GM23248 (cell line): ENCODE data around the gene SH3RF2. TPM values are rescaled to one million over a fixed set of nuclear protein-coding genes. Genes with fewer than 3 reads are reported as not detected.
"Not testable (repeated sequence)": the region's sequence is repeated elsewhere in the genome, so short reads cannot be mapped to it uniquely, and the experiment has no call there.

Experiments used
- DNase-seq: peaks from one replicate; pipeline ENCODE4 v3.0.0-alpha.2; 2015
- H2AFZ ChIP-seq: fragments of 200-600 bp; sonication (generic); 2 replicates; pipeline ENCODE4 v1.6.1; 2016; ENCODE audit warnings: antibody characterized with exemption
- H3F3A ChIP-seq: fragments of 200-600 bp; sonication (generic); 2 replicates; pipeline ENCODE4 v1.6.1; 2016; ENCODE audit warnings: mild to moderate bottlenecking, antibody characterized with exemption, mixed run types; ENCODE audit not compliant: insufficient read depth
- H3K27ac ChIP-seq: fragments of 200-600 bp; sonication (generic); 2 replicates; pipeline ENCODE4 v1.5.1; 2016; ENCODE audit warnings: mild to moderate bottlenecking
- H3K27me3 ChIP-seq: fragments of 200-600 bp; sonication (generic); replicated peaks from 2 replicates; pipeline ENCODE4 v1.6.1; 2016; ENCODE audit warnings: mild to moderate bottlenecking; ENCODE audit not compliant: insufficient read depth
- H3K36me3 ChIP-seq: fragments of 200-600 bp; sonication (generic); 2 replicates; pipeline ENCODE4 v1.6.1; 2016; ENCODE audit warnings: low read depth, mild to moderate bottlenecking
- H3K4me1 ChIP-seq: fragments of 200-600 bp; sonication (generic); 2 replicates; pipeline ENCODE4 v1.6.1; 2016; ENCODE audit warnings: mild to moderate bottlenecking; ENCODE audit not compliant: insufficient read depth
- H3K4me2 ChIP-seq: fragments of 200-600 bp; sonication (generic); one replicate; pipeline ENCODE4 v1.6.1; 2016; ENCODE audit warnings: mild to moderate bottlenecking; ENCODE audit not compliant: unreplicated experiment
- H3K4me3 ChIP-seq: fragments of 200-600 bp; sonication (generic); 2 replicates; pipeline ENCODE4 v1.5.1; 2016; ENCODE audit warnings: mild to moderate bottlenecking
- H3K79me2 ChIP-seq: fragments of 200-600 bp; sonication (generic); 2 replicates; pipeline ENCODE4 v1.6.1; 2016; ENCODE audit warnings: mild to moderate bottlenecking; ENCODE audit not compliant: insufficient read depth
- H3K9ac ChIP-seq: fragments of 200-600 bp; sonication (generic); 2 replicates; pipeline ENCODE4 v1.6.1; 2016; ENCODE audit warnings: mild to moderate bottlenecking
- H3K9me2 ChIP-seq: fragments of 200-600 bp; sonication (generic); 2 replicates; pipeline ENCODE4 v1.6.1; 2016; ENCODE audit warnings: mixed run types, mild to moderate bottlenecking, moderate library complexity; ENCODE audit not compliant: insufficient read depth
- H3K9me3 ChIP-seq: fragments of 200-600 bp; sonication (generic); one replicate; pipeline ENCODE4 v1.6.1; 2017; ENCODE audit warnings: low read depth
- H4K20me1 ChIP-seq: fragments of 200-600 bp; sonication (generic); 2 replicates; pipeline ENCODE4 v1.6.0; 2016; ENCODE audit not compliant: insufficient read depth
- EZH2 ChIP-seq: fragments of 200-600 bp; sonication (generic); IDR thresholded peaks from 2 replicates; pipeline ENCODE4 v1.6.1; 2018; ENCODE audit warnings: antibody characterized with exemption, mild to moderate bottlenecking; ENCODE audit not compliant: insufficient read depth, poor library complexity, severe bottlenecking
- EZH2phosphoT487 ChIP-seq: fragments of 200-600 bp; sonication (generic); IDR thresholded peaks from 2 replicates; pipeline ENCODE4 v1.6.1; 2018; ENCODE audit warnings: antibody characterized with exemption, moderate library complexity, mild to moderate bottlenecking, low read depth; ENCODE audit not compliant: insufficient read depth
- WGBS, 2 experiments: methylation state at CpG; one replicate each; pipeline ENCODE4 v1.1.6; 2015 to 2017; ENCODE audit warnings: low lambda C conversion rate in 2 of 2, low coverage in 1 of 2; ENCODE audit errors: missing lambda C conversion rate in 2 of 2; 5-methylcytosine and 5-hydroxymethylcytosine counted together
- in situ Hi-C: fragments of 300-500 bp; cut with MboI; formaldehyde crosslinking; loops from 2 replicates; pipeline ENCODE4 v1.15.0; 2020
- polyA plus RNA-seq: library from polyadenylated mRNA; unstranded; fragments of >200 nt; fragmentation: Nextera tagmentation; extraction: Ambion mirVana; gene quantifications from 2 replicates; pipeline ENCODE4 v1.2.1, GENCODE V29; 2016
- total RNA-seq: library from RNA; depleted of rRNA; stranded (reverse); fragments of >200 nt; shearing (Covaris generic); gene quantifications from 2 replicates; pipeline ENCODE4 v1.2.3, GENCODE V29; 2014; rRNA removed

Gene SH3RF2
- total RNA-seq (not detected in 2 replicates), polyA plus RNA-seq (0.21 and 0.37 TPM in 2 replicates)

- H3K4me1 ChIP-seq = peaks cover 22% of the 10 kb centered on the region
- H3K79me2 ChIP-seq = no peaks in the 10 kb centered on the region
- TF ChIP-seq EZH2 (no peak), EZH2phosphoT487 (no peak)
- H3K4me3 ChIP-seq = peak within 1 kb of the TSS; percentile 68
- WGBS, 2 experiments = 7% methylated on average over 22 to 24 of the region's 28 CpGs
- H3F3A ChIP-seq = peaks cover 8% of the 10 kb centered on the region; the same call in 1 of the 2 replicates
- no peaks in the 10 kb centered on the region for H3K36me3 ChIP-seq
- H3K9me3 ChIP-seq = no peaks in the 10 kb centered on the region
- peaks cover 36% of the 10 kb centered on the region for H3K27me3 ChIP-seq
- no peaks in the 10 kb centered on the region for H4K20me1 ChIP-seq
- H3K27ac ChIP-seq = no peak within 1 kb of the TSS
- H3K9ac ChIP-seq = peak within 1 kb of the TSS; percentile 2; the same call in 1 of the 2 replicates
- in situ Hi-C loops = no loop called here
- H3K9me2 ChIP-seq = no peaks in the 10 kb centered on the region
- peak; percentile 80 for DNase-seq
- peak within 1 kb of the TSS; percentile 80 for H3K4me2 ChIP-seq
- H2AFZ ChIP-seq = peak within 1 kb of the TSS; percentile 73
Observed at GRCh38 chr5:145936401-145937131, at the start of gene SH3RF2. Gene SH3RF2, plus strand, starts transcription at chr5:145936578. Its CDS starts 1,351 bp downstream, at chr5:145937929.

- WGBS, 2 experiments = 79 to 82% methylated on average over 3 of the region's 3 CpGs
- DNase-seq = no peak
- Histone ChIP-seq H3K36me3 (no peaks in the 10 kb centered on the region), H2AFZ (no peak overlapping the region), H3K9ac (no peak overlapping the region), H3K27ac (no peak overlapping the region), H4K20me1 (no peaks in the 10 kb centered on the region), H3K4me1 (no peaks in the 10 kb centered on the region), H3K4me3 (no peak overlapping the region), H3K9me3 (no peaks in the 10 kb centered on the region), H3F3A (no peaks in the 10 kb centered on the region), H3K27me3 (peaks cover 13% of the 10 kb centered on the region), H3K9me2 (no peaks in the 10 kb centered on the region), H3K4me2 (no peak overlapping the region), H3K79me2 (no peaks in the 10 kb centered on the region)
- in situ Hi-C loops = no loop called here
- TF ChIP-seq EZH2phosphoT487 (no peak), EZH2 (no peak)
Observed at GRCh38 chr5:145887217-145887616, 49.2 kb upstream of the SH3RF2 start.

GRCh38 chr5:145887976-145888574 lies 48.3 kb upstream of the SH3RF2 start:
- no peak for TF ChIP-seq EZH2phosphoT487
- TF ChIP-seq EZH2 = no peak
- peak; percentile 70 for DNase-seq
- peaks cover 13% of the 10 kb centered on the region for H3K27me3 ChIP-seq
- H3K4me1 ChIP-seq = no peaks in the 10 kb centered on the region
- H3K4me3 ChIP-seq = no peak overlapping the region
- H2AFZ ChIP-seq = no peak overlapping the region
- H3K27ac ChIP-seq = no peak overlapping the region
- H3K9me3 ChIP-seq = no peaks in the 10 kb centered on the region
- no peaks in the 10 kb centered on the region for H3K79me2 ChIP-seq
- no peaks in the 10 kb centered on the region for H3F3A ChIP-seq
- H3K36me3 ChIP-seq = no peaks in the 10 kb centered on the region
- no peaks in the 10 kb centered on the region for H3K9me2 ChIP-seq
- no peaks in the 10 kb centered on the region for H4K20me1 ChIP-seq
- no peak overlapping the region for H3K9ac ChIP-seq
- WGBS, 2 experiments = 54 to 60% methylated on average over 5 of the region's 5 CpGs
- no peak overlapping the region for H3K4me2 ChIP-seq
- in situ Hi-C loops = no loop called here

GRCh38 chr5:145889611-145890010 lies 46.8 kb upstream of the SH3RF2 start:
- TF ChIP-seq EZH2 (no peak), EZH2phosphoT487 (no peak)
- Histone ChIP-seq H4K20me1 (no peaks in the 10 kb centered on the region), H3K4me1 (no peaks in the 10 kb centered on the region), H3K4me3 (no peak overlapping the region), H2AFZ (no peak overlapping the region), H3F3A (no peaks in the 10 kb centered on the region), H3K27me3 (peaks cover 16% of the 10 kb centered on the region), H3K27ac (no peak overlapping the region), H3K79me2 (no peaks in the 10 kb centered on the region), H3K9ac (no peak overlapping the region), H3K36me3 (no peaks in the 10 kb centered on the region), H3K4me2 (no peak overlapping the region), H3K9me3 (no peaks in the 10 kb centered on the region), H3K9me2 (no peaks in the 10 kb centered on the region)
- no peak for DNase-seq
- 77 to 78% methylated on average over 2 of the region's 2 CpGs for WGBS, 2 experiments
- in situ Hi-C loops = no loop called here

- H2AFZ ChIP-seq, H3K9me3 ChIP-seq, H3K9me2 ChIP-seq, in situ Hi-C loops, DNase-seq, H3K9ac ChIP-seq, H3K79me2 ChIP-seq, H3K27ac ChIP-seq, H3K4me1 ChIP-seq, H3K4me3 ChIP-seq, H3K36me3 ChIP-seq, H3F3A ChIP-seq, H3K4me2 ChIP-seq, H4K20me1 ChIP-seq: not testable (repeated sequence)
- 65 to 71% methylated on average over 10 of the region's 10 CpGs for WGBS, 2 experiments
- H3K27me3 ChIP-seq = peaks cover 11% of the 10 kb centered on the region
Observed at GRCh38 chr5:145891378-145891777, 45.0 kb upstream of the SH3RF2 start.
